ENCODE measurements around the gene PLK4. TPM values are rescaled to one million over a fixed set of nuclear protein-coding genes. Genes with fewer than 3 reads are reported as not detected.
"Not testable (repeated sequence)": the region's sequence is repeated elsewhere in the genome, so short reads cannot be mapped to it uniquely, and the experiment has no call there.

The PLK4 gene
- total RNA-seq, 3 donors from 2014 or later (not counting 1 experiment from before 2014, with no cell fraction given): 3.9 to 7.3 (median 5.4) TPM

- no peak for TF ChIP-seq CTCF (IDR thresholded peaks at IDR 0.05)
- H3K27me3 ChIP-seq (ENCODE audit: control insufficient read depth, insufficient read depth, low read length): no peaks in the 10 kb centered on the region
- ATAC-seq: no peak
- no peaks in the 10 kb centered on the region for H3K4me1 Mint-ChIP-seq
- 98% methylated on average over 3 of the region's 3 CpGs for WGBS (ENCODE audit: insufficient coverage)
- no peaks in the 10 kb centered on the region for H3K36me3 ChIP-seq (ENCODE audit: control insufficient read depth, insufficient read depth, low read length)
- no peaks in the 10 kb centered on the region for H3K27me3 Mint-ChIP-seq (ENCODE audit: low read depth in 2 of 2)
- no peak overlapping the region for H3K27ac Mint-ChIP-seq
- H3K4me3 ChIP-seq (ENCODE audit: low read length): no peak overlapping the region
- H3K9me3 Mint-ChIP-seq: no peaks in the 10 kb centered on the region
- intact Hi-C loops (cut with micrococcal nuclease): no loop called here
- H3K4me1 ChIP-seq (ENCODE audit: control insufficient read depth, insufficient read depth, low read length): no peaks in the 10 kb centered on the region
- H3K9me3 ChIP-seq (ENCODE audit: control insufficient read depth, insufficient read depth, low read length): no peaks in the 10 kb centered on the region
- H3K27ac ChIP-seq (ENCODE audit: low read length): no peak overlapping the region
- H3K36me3 Mint-ChIP-seq: no peaks in the 10 kb centered on the region
- no peak overlapping the region for H3K4me3 Mint-ChIP-seq
- DNase-seq: no peak
Observed at GRCh38 chr4:127889903-127890302, 9.2 kb downstream of the PLK4 start.

- H3K27ac Mint-ChIP-seq: no peak overlapping the region
- H3K27me3 Mint-ChIP-seq (ENCODE audit: low read depth in 2 of 2): no peaks in the 10 kb centered on the region
- Histone ChIP-seq H3K9me3 (ENCODE audit: control insufficient read depth, insufficient read depth, low read length) (no peaks in the 10 kb centered on the region), H3K4me3 (ENCODE audit: low read length) (no peak overlapping the region), H3K36me3 (ENCODE audit: control insufficient read depth, insufficient read depth, low read length) (no peaks in the 10 kb centered on the region), H3K4me1 (ENCODE audit: control insufficient read depth, insufficient read depth, low read length) (no peaks in the 10 kb centered on the region), H3K27ac (ENCODE audit: low read length) (no peak overlapping the region), H3K27me3 (ENCODE audit: control insufficient read depth, insufficient read depth, low read length) (no peaks in the 10 kb centered on the region)
- no peak overlapping the region for H3K4me3 Mint-ChIP-seq
- H3K36me3 Mint-ChIP-seq: no peaks in the 10 kb centered on the region
- DNase-seq: no peak
- no peaks in the 10 kb centered on the region for H3K9me3 Mint-ChIP-seq
- no peak for TF ChIP-seq CTCF (IDR thresholded peaks at IDR 0.05)
- ATAC-seq: no peak
- intact Hi-C loops (cut with micrococcal nuclease): no loop called here
- H3K4me1 Mint-ChIP-seq: no peaks in the 10 kb centered on the region
- WGBS (ENCODE audit: insufficient coverage): 100% methylated on average over 1 of the region's 1 CpG
Observed at GRCh38 chr4:127896069-127896468, 15.4 kb downstream of the PLK4 start.

GRCh38 chr4:127896528-127896927 is 15.8 kb downstream of the PLK4 start:
- Histone ChIP-seq H3K27me3 (ENCODE audit: control insufficient read depth, insufficient read depth, low read length) (no peaks in the 10 kb centered on the region), H3K9me3 (ENCODE audit: control insufficient read depth, insufficient read depth, low read length) (no peaks in the 10 kb centered on the region), H3K27ac (ENCODE audit: low read length) (no peak overlapping the region), H3K4me1 (ENCODE audit: control insufficient read depth, insufficient read depth, low read length) (no peaks in the 10 kb centered on the region), H3K36me3 (ENCODE audit: control insufficient read depth, insufficient read depth, low read length) (no peaks in the 10 kb centered on the region), H3K4me3 (ENCODE audit: low read length) (no peak overlapping the region)
- Mint-ChIP-seq H3K9me3 (no peaks in the 10 kb centered on the region), H3K4me1 (no peaks in the 10 kb centered on the region), H3K27ac (no peak overlapping the region), H3K36me3 (no peaks in the 10 kb centered on the region), H3K27me3 (ENCODE audit: low read depth in 2 of 2) (no peaks in the 10 kb centered on the region), H3K4me3 (no peak overlapping the region)
- no peak for DNase-seq
- whole genome bisulfite sequencing (ENCODE audit: insufficient coverage): no CpG with 5 or more reads among the region's 1 CpG
- TF ChIP-seq CTCF (IDR thresholded peaks at IDR 0.05): no peak
- intact Hi-C loops (cut with micrococcal nuclease): no loop called here
- ATAC-seq: no peak

DNA sequence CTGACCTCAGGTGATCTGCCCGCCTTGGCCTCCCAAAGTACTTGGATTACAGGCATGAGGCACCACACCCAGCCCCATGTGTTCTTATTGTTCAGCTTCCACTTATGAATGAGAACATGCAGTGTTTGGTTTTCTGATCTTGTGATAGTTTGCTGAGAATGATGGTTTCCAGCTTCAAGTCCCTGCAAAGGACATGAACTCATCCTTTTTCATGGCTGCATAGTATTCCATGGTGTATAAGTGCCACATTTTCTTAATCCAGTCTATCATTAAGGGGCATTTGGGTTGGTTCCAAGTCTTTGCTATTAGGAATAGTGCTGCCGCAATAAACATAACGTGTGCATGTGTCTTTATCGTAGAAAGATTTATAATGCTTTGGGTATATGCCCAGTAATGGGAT is 19.0 kb downstream of the PLK4 start:
- H3K27ac Mint-ChIP-seq; H3K4me3 ChIP-seq (ENCODE audit: low read length); H3K9me3 Mint-ChIP-seq; H3K36me3 Mint-ChIP-seq; DNase-seq; H3K27ac ChIP-seq (ENCODE audit: low read length); intact Hi-C loops (cut with micrococcal nuclease); H3K4me1 ChIP-seq (ENCODE audit: control insufficient read depth, insufficient read depth, low read length); H3K9me3 ChIP-seq (ENCODE audit: control insufficient read depth, insufficient read depth, low read length); ATAC-seq; H3K4me3 Mint-ChIP-seq; H3K36me3 ChIP-seq (ENCODE audit: control insufficient read depth, insufficient read depth, low read length); H3K27me3 ChIP-seq (ENCODE audit: control insufficient read depth, insufficient read depth, low read length); H3K4me1 Mint-ChIP-seq; H3K27me3 Mint-ChIP-seq (ENCODE audit: low read depth in 2 of 2): not testable (repeated sequence)
- 100% methylated on average over 4 of the region's 4 CpGs for WGBS (ENCODE audit: insufficient coverage)
